ENCODE results near the gene AWAT1.
"Not testable (repeated sequence)": the region's sequence is repeated elsewhere in the genome, so short reads cannot be mapped to it uniquely, and the experiment has no call there.

Gene AWAT1

GRCh38 chrX:70234355-70234754, at the start of gene AWAT1:
AWAT1 (plus strand) TSS chrX:70234655; CDS start chrX:70234696, 41 bp downstream.
- DNase-seq (ENCODE audit: low spot score), result no peak

GRCh38 chrX:70190225-70190624, 44.2 kb upstream of the AWAT1 start:
- no peak for DNase-seq (ENCODE audit: low spot score)

GRCh38 chrX:70196961-70197720, 37.3 kb upstream of the AWAT1 start:
- peak; percentile 70 for DNase-seq (ENCODE audit: low spot score)

GRCh38 chrX:70201732-70202131, 32.7 kb upstream of the AWAT1 start:
- DNase-seq (ENCODE audit: low spot score), result no peak

- DNase-seq (ENCODE audit: low spot score), result no peak
These were observed 26.0 kb upstream of the AWAT1 start for GRCh38 chrX:70208479-70208878.

GRCh38 chrX:70209570-70209969, 24.9 kb upstream of the AWAT1 start:
- DNase-seq (ENCODE audit: low spot score), result not testable (repeated sequence)

- no peak for DNase-seq (ENCODE audit: low spot score)
These were observed 14.3 kb upstream of the AWAT1 start for GRCh38 chrX:70219938-70220764.

- no peak for DNase-seq (ENCODE audit: low spot score)
These were observed 8.4 kb upstream of the AWAT1 start for GRCh38 chrX:70226048-70226447.

GRCh38 chrX:70226687-70227086, 7.8 kb upstream of the AWAT1 start:
- no peak for DNase-seq (ENCODE audit: low spot score)

- no peak for DNase-seq (ENCODE audit: low spot score)
These were observed 2.8 kb upstream of the AWAT1 start for GRCh38 chrX:70231666-70232065.

- DNase-seq (ENCODE audit: low spot score), result no peak
These were observed 6.3 kb downstream of the AWAT1 start for GRCh38 chrX:70240751-70241150.

- no peak for DNase-seq (ENCODE audit: low spot score)
These were observed 7.0 kb downstream of the AWAT1 start for GRCh38 chrX:70241501-70241900.

- not testable (repeated sequence) for DNase-seq (ENCODE audit: low spot score)
These were observed 9.1 kb downstream of the AWAT1 start for GRCh38 chrX:70243601-70244000.

GRCh38 chrX:70244881-70245280, 10.4 kb downstream of the AWAT1 start:
- DNase-seq (ENCODE audit: low spot score), result no peak

- DNase-seq (ENCODE audit: low spot score), result no peak
These were observed 12.8 kb downstream of the AWAT1 start for GRCh38 chrX:70247252-70247651.

GRCh38 chrX:70252491-70252890, 18.0 kb downstream of the AWAT1 start:
- DNase-seq (ENCODE audit: low spot score), result no peak

- no peak for DNase-seq (ENCODE audit: low spot score)
These were observed 19.1 kb downstream of the AWAT1 start for GRCh38 chrX:70253377-70254062.

- no peak for DNase-seq (ENCODE audit: low spot score)
These were observed 19.6 kb downstream of the AWAT1 start for GRCh38 chrX:70254063-70254400.

- no peak for DNase-seq (ENCODE audit: low spot score)
These were observed 20.5 kb downstream of the AWAT1 start for GRCh38 chrX:70254909-70255308.

GRCh38 chrX:70255452-70255851, 21.0 kb downstream of the AWAT1 start:
- no peak for DNase-seq (ENCODE audit: low spot score)

- no peak for DNase-seq (ENCODE audit: low spot score)
These were observed 23.2 kb downstream of the AWAT1 start for GRCh38 chrX:70257423-70258288.

GRCh38 chrX:70260104-70260503, 25.6 kb downstream of the AWAT1 start, which contains the start of gene P2RY4:
P2RY4 (minus strand) TSS chrX:70260204; CDS start chrX:70259624, 580 bp downstream.
- no peak for DNase-seq (ENCODE audit: low spot score)
